Stimulated activated CD4-positive, alpha-beta T cell treated with anti-CD3 and anti-CD28 coated beads, Interleukin-2, amount 100 ng/mL, for 24 hours (primary cell): ENCODE results near the gene CREBRF.
"Not testable (repeated sequence)": the region's sequence is repeated elsewhere in the genome, so short reads cannot be mapped to it uniquely, and the experiment has no call there.

Experiments used
- DNase-seq, 2 donors: peaks; one replicate each; pipeline ENCODE4 v3.0.0-alpha.2; 2020

The CREBRF gene

DNA sequence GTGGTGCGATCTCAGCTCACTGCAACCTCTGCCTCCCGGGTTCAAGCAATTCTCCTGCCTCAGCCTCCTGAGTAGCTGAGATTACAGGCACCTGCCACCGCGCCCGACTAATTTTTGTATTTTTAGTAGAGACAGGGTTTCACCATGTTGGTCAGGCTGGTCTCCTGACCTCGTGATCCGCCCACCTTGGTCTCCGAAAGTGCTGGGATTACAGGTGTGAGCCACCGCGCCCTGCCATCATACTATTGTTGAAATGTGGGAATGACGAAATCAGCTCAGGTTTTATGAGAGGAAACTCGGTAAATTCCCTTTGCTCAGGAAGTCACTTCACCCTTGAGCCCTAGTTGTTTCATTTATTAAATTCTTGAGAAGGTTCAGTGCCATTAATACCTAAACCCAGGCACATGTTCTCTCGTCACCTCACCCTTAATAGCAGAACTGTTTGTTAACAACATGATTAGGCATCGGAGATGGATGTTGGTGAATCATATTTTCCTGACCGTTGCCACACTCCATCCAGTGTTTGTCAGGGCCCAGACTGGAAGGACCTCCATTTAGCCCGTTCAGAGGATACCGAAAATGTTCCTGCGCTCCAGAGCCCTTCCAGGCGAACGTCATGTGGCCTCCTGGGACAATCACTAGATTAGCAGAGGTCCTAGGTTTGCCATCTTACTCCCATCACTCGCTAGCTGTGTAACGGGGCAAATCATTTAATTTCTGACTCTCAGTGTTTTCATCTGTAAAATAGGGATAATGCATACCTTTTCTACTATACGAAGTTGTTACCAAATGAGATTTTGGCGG is 20.0 kb upstream of the CREBRF start:
- DNase-seq, result peak; percentile 56 to 58

DNA sequence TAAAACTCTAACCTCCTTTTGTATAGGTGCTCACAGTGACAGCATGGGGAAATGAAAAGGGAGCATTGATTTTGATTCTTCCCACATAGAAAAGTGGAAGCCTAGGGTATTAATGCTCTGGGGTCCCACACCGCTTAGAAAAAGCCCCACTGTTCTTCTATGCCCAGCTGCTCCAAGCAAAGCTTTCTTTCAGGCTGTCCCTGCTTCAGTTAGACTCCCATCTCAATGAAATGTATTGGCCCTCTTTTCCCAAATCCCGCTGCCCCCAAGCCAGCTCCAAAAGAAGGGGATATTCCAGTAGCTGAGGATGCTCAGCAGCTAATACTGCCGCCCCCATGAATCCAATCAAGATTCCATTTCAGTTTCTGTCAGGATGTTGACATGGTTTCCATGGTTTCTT is 17.0 kb upstream of the CREBRF start:
- DNase-seq, result no peak

- DNase-seq, result no peak
Measured at GRCh38 chr5:173039964-173040363, 16.2 kb upstream of the CREBRF start.

GRCh38 chr5:173041881-173042762 is 14.0 kb upstream of the CREBRF start:
- DNase-seq, result no peak

DNA sequence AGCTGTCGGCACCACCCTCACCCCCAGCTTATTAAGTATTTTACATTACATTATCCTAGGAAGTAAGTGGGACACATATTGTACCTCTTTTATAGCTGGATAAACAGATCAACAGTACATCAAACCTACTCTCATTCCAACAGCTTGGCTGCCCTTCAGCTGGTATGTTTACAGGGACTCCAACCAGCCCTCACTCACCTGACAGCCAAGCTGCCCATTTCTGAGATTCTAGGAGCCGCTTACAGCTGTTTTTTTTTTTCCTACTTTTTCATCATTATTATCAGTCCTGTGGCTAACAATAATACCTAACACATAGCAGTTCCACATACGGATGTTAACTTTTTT is 13.4 kb upstream of the CREBRF start:
- no peak for DNase-seq

GRCh38 chr5:173045474-173045873 is 10.7 kb upstream of the CREBRF start:
- no peak for DNase-seq

- not testable (repeated sequence) for DNase-seq
Measured at GRCh38 chr5:173047096-173047837, 8.9 kb upstream of the CREBRF start.

DNA sequence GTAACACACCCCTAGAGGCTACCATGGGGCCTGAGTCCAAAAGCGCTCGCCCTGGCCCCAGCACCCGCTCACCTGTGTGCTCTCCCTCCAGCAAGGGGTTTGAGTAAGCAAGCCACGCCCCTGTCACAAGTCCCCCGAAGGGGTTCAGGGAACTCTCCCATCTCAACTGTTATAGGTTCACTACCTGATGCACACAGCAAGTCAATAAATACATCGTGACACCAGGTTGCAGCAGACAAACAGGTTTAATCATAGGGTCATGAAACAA is 8.4 kb upstream of the CREBRF start:
- DNase-seq, result no peak

- DNase-seq, result no peak
Measured at GRCh38 chr5:173050791-173051190, 5.4 kb upstream of the CREBRF start.

DNA sequence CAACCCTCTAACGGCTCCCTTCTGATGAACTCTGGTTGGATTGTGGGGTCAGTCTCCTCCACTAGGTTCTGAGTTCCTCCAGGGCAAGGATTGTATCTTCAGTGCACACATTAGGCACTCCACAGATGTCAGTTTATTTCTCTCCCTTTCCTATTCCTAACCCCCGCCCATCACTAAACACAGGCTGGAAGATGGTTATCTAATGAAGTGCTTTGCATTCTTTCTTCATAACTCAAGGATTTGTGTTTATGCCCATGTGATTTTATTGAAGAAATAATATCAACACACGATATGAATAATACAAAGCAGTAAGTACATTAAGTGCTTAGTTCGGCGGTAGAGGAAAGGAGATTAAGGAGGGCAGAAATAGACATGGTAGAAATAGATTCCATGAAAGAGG is 4.4 kb upstream of the CREBRF start:
- no peak for DNase-seq

GRCh38 chr5:173053041-173053440 is 3.1 kb upstream of the CREBRF start:
- DNase-seq, result no peak

GRCh38 chr5:173055042-173055721 is 970 bp upstream of the CREBRF start:
- no peak for DNase-seq

- DNase-seq, result no peak
Measured at GRCh38 chr5:173055722-173055982, 500 bp upstream of the CREBRF start.

DNA sequence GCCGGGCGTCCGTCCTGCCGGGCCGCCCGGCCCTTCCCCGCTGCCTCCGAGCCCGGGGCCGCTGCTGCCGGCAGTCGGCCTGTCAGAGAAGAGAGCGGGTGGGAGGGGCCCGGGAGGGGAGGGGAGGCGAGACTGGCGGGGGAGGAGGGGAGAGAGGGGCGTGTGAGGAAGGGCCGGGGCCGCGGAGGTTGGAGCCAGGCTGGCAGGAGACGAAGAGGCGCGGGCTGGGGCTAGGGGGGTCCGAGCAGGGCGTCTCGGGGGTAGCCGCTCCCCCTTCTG is 570 bp downstream of the CREBRF start:
- DNase-seq, result peak; percentile 80 to 84

GRCh38 chr5:173057062-173057924 is 1.1 kb downstream of the CREBRF start:
- peak; percentile 99 for DNase-seq

- no peak for DNase-seq
Measured at GRCh38 chr5:173062141-173062540, 6.0 kb downstream of the CREBRF start.

DNA sequence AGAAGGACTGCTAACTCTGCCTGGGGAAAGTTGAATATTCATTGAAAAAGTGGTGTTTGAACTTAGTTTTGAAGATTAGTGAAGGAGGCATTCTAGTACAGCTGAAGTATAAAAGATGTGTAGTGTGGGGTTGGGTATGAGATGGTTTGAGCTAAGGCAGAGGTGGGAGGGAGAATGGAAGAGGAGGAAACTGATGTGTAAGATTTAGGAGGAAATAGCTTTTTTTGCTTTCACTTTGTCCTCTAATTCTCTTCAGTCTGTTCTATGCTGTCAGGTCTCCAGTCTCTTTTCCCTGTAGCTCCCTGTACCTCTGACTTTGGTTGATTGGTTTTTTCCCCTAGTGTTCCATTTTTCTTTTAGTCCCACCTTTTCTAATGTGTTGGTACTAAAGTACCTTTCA is 9.0 kb downstream of the CREBRF start:
- DNase-seq, result no peak

DNA sequence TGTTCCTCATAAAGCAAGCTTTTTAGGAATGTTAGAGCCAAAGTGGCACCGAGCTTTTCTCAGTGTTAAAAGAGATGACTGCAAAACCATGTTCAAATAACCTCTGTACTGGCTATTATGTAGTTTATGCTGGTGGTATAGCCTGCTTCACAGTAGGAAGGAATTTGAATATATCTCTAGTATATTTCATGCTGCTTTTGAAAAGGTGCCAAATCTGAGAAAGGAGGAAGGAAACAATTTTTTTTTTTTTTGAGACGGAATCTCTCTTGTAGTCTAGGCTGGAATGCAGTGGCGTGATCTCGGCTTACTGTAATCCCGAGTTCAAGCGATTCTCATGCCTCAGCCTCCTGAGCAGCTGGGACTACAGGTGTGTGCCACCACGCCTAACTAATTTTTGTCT is 13.5 kb downstream of the CREBRF start:
- DNase-seq, result no peak

DNA sequence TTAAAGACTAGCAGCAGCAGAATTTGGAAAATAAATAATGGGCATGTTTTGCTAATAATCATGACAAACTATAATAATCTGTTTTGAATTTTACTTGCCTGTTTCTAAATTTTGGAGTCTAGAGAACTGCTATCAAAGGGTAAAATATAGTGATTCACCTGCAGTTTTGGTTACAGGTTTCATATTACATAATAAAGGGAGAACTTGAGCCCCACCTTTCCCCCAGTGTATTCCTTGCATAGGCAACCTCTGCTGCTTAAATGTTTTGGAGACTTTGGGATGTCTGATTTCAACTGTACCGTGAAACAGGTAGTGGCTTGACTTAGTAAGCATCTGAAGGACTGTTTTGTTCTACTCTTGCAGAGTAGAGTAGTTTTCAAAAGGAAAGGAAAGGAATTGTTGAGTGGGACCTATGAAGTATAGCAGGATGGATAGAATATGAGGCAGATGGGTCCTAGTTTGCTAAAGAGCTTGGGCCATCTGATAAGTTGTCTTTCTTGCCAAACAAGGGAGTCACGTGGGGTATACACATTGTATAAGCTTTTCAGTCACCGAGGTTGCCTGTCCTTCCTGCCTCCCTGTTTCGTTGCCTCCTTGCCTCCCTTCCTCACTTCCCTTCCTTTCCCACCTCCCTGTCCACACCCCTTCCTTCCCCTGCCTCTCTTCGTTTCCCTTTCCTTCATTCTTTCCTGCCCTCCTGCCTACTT is 19.1 kb downstream of the CREBRF start:
- no peak for DNase-seq

- DNase-seq, result no peak
Measured at GRCh38 chr5:173075970-173076369, 19.8 kb downstream of the CREBRF start.

GRCh38 chr5:173076471-173076870 is 20.3 kb downstream of the CREBRF start:
- not testable (repeated sequence) for DNase-seq

GRCh38 chr5:173078878-173079277 is 22.7 kb downstream of the CREBRF start:
- DNase-seq, result no peak
